HepG2 (cell line): ENCODE results near the gene SPTAN1. TPM values are rescaled to one million over a fixed set of nuclear protein-coding genes. Genes with fewer than 3 reads are reported as not detected.

Experiments
- ATAC-seq: fragments of 200-7000 bp; cut with Tn5 transposase; 3 replicates; pipeline ENCODE4 v1.9.1; 2020; ENCODE audit warnings: mild to moderate bottlenecking, moderate library complexity
- BruUV-seq: library from RNA; stranded (reverse); fragments of 400-500 nt; replicated peaks from 2 replicates; lab custom pipeline; 2021; lab: Mats Ljungman, UMichigan
- CTCF ChIA-PET: fragments of 300-600 bp; formaldehyde crosslinking; extraction: SDS; loops from one replicate; lab custom pipeline; 2021; ENCODE audit warnings: low total read pairs, inconsistent platforms, low intra/inter-chr PET ratio; lab: Yijun Ruan, JAX
- POLR2A ChIA-PET: fragments of 350-600 bp; sonication (Branson Sonifier 250); formaldehyde crosslinking; loops from one replicate; lab custom pipeline; 2020; ENCODE audit warnings: antibody characterized with exemption, inconsistent platforms; lab: Yijun Ruan, JAX
- DNase-seq: peaks from one replicate; pipeline ENCODE4 v3.0.0-alpha.2; 2015; ENCODE audit warnings: low spot score
- FAIRE-seq: peaks from 3 replicates; lab custom pipeline; 2011; peaks lifted over from hg19 to GRCh38; lab: Jason Lieb, UNC
- H2AFZ ChIP-seq: one replicate; pipeline ENCODE4 v1.6.1; 2011; ENCODE audit warnings: low read length, inconsistent platforms
- H3K27ac ChIP-seq: fragments of 300-600 bp; 3 replicates; pipeline ENCODE4 v1.8.0; 2011; ENCODE audit warnings: mixed run types, mild to moderate bottlenecking, mixed read lengths, low read length, inconsistent platforms; ENCODE audit not compliant: insufficient read depth; ENCODE audit errors: extremely low read length
- H3K27me3 ChIP-seq, 2 experiments: fragments of 200-600 bp in 1 of 2; 2 replicates in 1 of 2; 3 replicates in 1 of 2; pipeline versions ENCODE4 v1.6.0 to v1.8.0; 2011; ENCODE audit warnings: low read length in 2 of 2, mild to moderate bottlenecking in 2 of 2, moderate library complexity in 2 of 2, inconsistent platforms in 1 of 2; ENCODE audit not compliant: insufficient read depth in 2 of 2, control insufficient read depth in 1 of 2
- H3K36me3 ChIP-seq, 2 experiments: fragments of 200-600 bp in 1 of 2; replicated peaks in 1 of 2; 2 replicates in 1 of 2; 3 replicates in 1 of 2; pipeline versions ENCODE4 v1.5.1 to v1.8.0; 2011; ENCODE audit warnings: low read length in 2 of 2, inconsistent platforms in 1 of 2; ENCODE audit not compliant: insufficient read depth in 2 of 2, control insufficient read depth in 1 of 2
- H3K4me1 ChIP-seq: 2 replicates; pipeline ENCODE4 v1.5.1; 2012; ENCODE audit warnings: low read length, inconsistent platforms; ENCODE audit not compliant: insufficient read depth
- H3K4me2 ChIP-seq: 2 replicates; pipeline ENCODE4 v1.6.0; 2011; ENCODE audit warnings: low read depth, low read length, inconsistent platforms
- H3K4me3 ChIP-seq, 3 experiments: fragments of 200-600 bp in 1 of 3; sonication (generic), shearing (Covaris generic) in 1 of 3; replicated peaks in 1 of 3; 2 replicates each; pipeline ENCODE4 v1.5.1; 2011 to 2016; ENCODE audit warnings: low read length in 3 of 3, inconsistent platforms in 2 of 3, low read depth in 2 of 3, mild to moderate bottlenecking in 2 of 3, control low read depth in 1 of 3, mixed read lengths in 1 of 3; ENCODE audit not compliant: insufficient read depth in 1 of 3
- H3K79me2 ChIP-seq: one replicate; pipeline ENCODE4 v1.6.1; 2011; ENCODE audit warnings: low read length, inconsistent platforms; ENCODE audit not compliant: insufficient read depth
- H3K9ac ChIP-seq: 2 replicates; pipeline ENCODE4 v1.6.0; 2011; ENCODE audit warnings: mild to moderate bottlenecking, low read depth, low read length, inconsistent platforms; ENCODE audit not compliant: insufficient read depth
- H3K9me3 ChIP-seq: 2 replicates; pipeline ENCODE4 v1.5.1; 2012; ENCODE audit warnings: mild to moderate bottlenecking, low read length
- H4K20me1 ChIP-seq: 2 replicates; pipeline ENCODE4 v1.6.0; 2011; ENCODE audit warnings: inconsistent platforms, mild to moderate bottlenecking, low read length, moderate library complexity; ENCODE audit not compliant: insufficient read depth
- FOXA1 ChIP-seq, 2 experiments: fragments of 450-650 bp in 1 of 2; sonication (generic) in 1 of 2; formaldehyde crosslinking in 1 of 2; IDR thresholded peaks; 2 replicates each; pipeline versions ENCODE4 v1.4.0 to v1.6.1; 2016 to 2020; ENCODE audit warnings: missing genetic modification reagents in 1 of 2
- HIC2 ChIP-seq: sonication (generic); formaldehyde crosslinking; IDR thresholded peaks from 2 replicates; pipeline ENCODE4 v1.9.0; 2022; ENCODE audit warnings: low read depth, missing genetic modification reagents
- HOXA9 ChIP-seq: sonication (generic); formaldehyde crosslinking; IDR thresholded peaks from 2 replicates; pipeline ENCODE4 v1.8.1; 2022; ENCODE audit warnings: missing genetic modification reagents, mild to moderate bottlenecking, moderate library complexity, borderline replicate concordance
- RFX3 ChIP-seq: IDR thresholded peaks from 2 replicates; pipeline ENCODE4 v1.6.1; 2016; ENCODE audit warnings: missing biosample characterization, missing genetic modification reagents
- SPEN ChIP-seq: sonication (generic); formaldehyde crosslinking; IDR thresholded peaks from 2 replicates; pipeline ENCODE4 v1.5.1; 2020; ENCODE audit warnings: low read depth, mild to moderate bottlenecking, missing genetic modification reagents
- TEF ChIP-seq: sonication (generic); formaldehyde crosslinking; IDR thresholded peaks from 2 replicates; pipeline ENCODE4 v1.5.0; 2020; ENCODE audit warnings: missing genetic modification reagents
- ZNF282 ChIP-seq: fragments of 450-650 bp; IDR thresholded peaks from 2 replicates; pipeline ENCODE4 v1.6.1; 2018; ENCODE audit not compliant: partially characterized antibody
- ZNF775 ChIP-seq: sonication (generic); formaldehyde crosslinking; IDR thresholded peaks from 2 replicates; pipeline ENCODE4 v1.4.0; 2020; ENCODE audit warnings: missing genetic modification reagents, mild to moderate bottlenecking, moderate library complexity, borderline replicate concordance
- ZNF83 ChIP-seq: sonication (generic); formaldehyde crosslinking; IDR thresholded peaks from 2 replicates; pipeline ENCODE4 v1.4.0; 2020; ENCODE audit warnings: missing genetic modification reagents, mild to moderate bottlenecking, borderline replicate concordance
- WGBS: methylation state at CpG from one replicate; pipeline ENCODE4 v1.1.6; 2017; ENCODE audit warnings: low lambda C conversion rate; 5-methylcytosine and 5-hydroxymethylcytosine counted together
- in situ Hi-C: cut with HindIII; loops from 2 replicates; pipeline ENCODE4 v1.10.0; 2017; ENCODE audit warnings: low pct_unique_long_range_greater_than_20kb; ENCODE audit not compliant: extremely low pct_ligation_motif_present
- intact Hi-C: fragments of 100-400 bp; cut with micrococcal nuclease; formaldehyde crosslinking; loops from one replicate; pipeline ENCODE4 v1.10.0; 2022; ENCODE audit not compliant: unreplicated experiment
- polyA plus RNA-seq, 8 experiments: library from polyadenylated mRNA; depleted of rRNA in 3 of 8; stranded (reverse) in 7 of 8; unstranded in 1 of 8; fragments of >200 nt; fragmentation: Illumina TruSeq in 4 of 8; extraction: Trizol in 4 of 8; gene quantifications; 2 replicates each; pipeline versions ENCODE4 v1.2.1 to v1.2.3, GENCODE V29; 2011 to 2016; ENCODE audit warnings: low read depth in 4 of 8, missing spikeins in 1 of 8, mixed read lengths in 1 of 8; ENCODE audit not compliant: insufficient read depth in 1 of 8
- total RNA-seq, 5 experiments: library from RNA; depleted of rRNA; stranded (reverse); fragments of >200 nt; fragmentation: Illumina TruSeq; extraction: Trizol; gene quantifications; 2 replicates each; pipeline ENCODE4 v1.2.3, GENCODE V29; 2016; ENCODE audit warnings: low read depth in 1 of 5

The SPTAN1 gene
- total and polyA plus RNA-seq, 2 of the 13 experiments (the other 11 are each of a cell fraction or from before 2014, with no cell fraction given), result 106 to 111 TPM

- ChIA-PET POLR2A (interaction anchor here (0.5 kb wide), 1 partner anchor 35 kb away, joined by 3 read pairs; no protein-coding TSS in a partner anchor), CTCF (no interaction called here)
- in situ Hi-C loops (no loop called here), intact Hi-C loops (no loop called here)
- peaks cover 2% of the 10 kb centered on the region for H3K79me2 ChIP-seq
- H3K9me3 ChIP-seq, result no peaks in the 10 kb centered on the region
- no TSS peak for BruUV-seq
- H3K9ac ChIP-seq, result no peak overlapping the region
- FAIRE-seq (no peak), ATAC-seq (no peak), DNase-seq (no peak)
- no peak overlapping the region for H3K4me3 ChIP-seq
- no peak overlapping the region for H3K4me2 ChIP-seq
- no peaks in the 10 kb centered on the region for H3K4me1 ChIP-seq
- no peak for TF ChIP-seq RFX3 (CRISPR knock-in tag)
- no peak for TF ChIP-seq SPEN (CRISPR knock-in tag)
- no peak for TF ChIP-seq HIC2 (CRISPR knock-in tag)
- TF ChIP-seq HOXA9 (CRISPR knock-in tag), result no peak
- TF ChIP-seq TEF, result no peak
- TF ChIP-seq ZNF83 (CRISPR knock-in tag), result no peak
- TF ChIP-seq ZNF775 (CRISPR knock-in tag), result no peak
- no peak for TF ChIP-seq ZNF282
- no peak for TF ChIP-seq FOXA1 (IDR thresholded peaks at IDR 0.05)
- TF ChIP-seq FOXA1 (CRISPR knock-in tag; IDR thresholded peaks at IDR 0.05), result no peak
- H3K27ac ChIP-seq, result no peak overlapping the region
- no peak overlapping the region for H2AFZ ChIP-seq
- H3K36me3 ChIP-seq, result peaks cover 10 to 25% of the 10 kb centered on the region in 2 experiments; a peak in 4 of 5 replicates
- H4K20me1 ChIP-seq, result no peaks in the 10 kb centered on the region
- no peaks in the 10 kb centered on the region for H3K27me3 ChIP-seq
- 96% methylated on average over 4 of the region's 4 CpGs for WGBS
Measured at GRCh38 chr9:128565578-128565977, 13.2 kb downstream of the SPTAN1 start.
